Measurements from ENCODE around the gene RECK.
"Not testable (repeated sequence)": the region's sequence is repeated elsewhere in the genome, so short reads cannot be mapped to it uniquely, and the experiment has no call there.

RECK gene, protein sequence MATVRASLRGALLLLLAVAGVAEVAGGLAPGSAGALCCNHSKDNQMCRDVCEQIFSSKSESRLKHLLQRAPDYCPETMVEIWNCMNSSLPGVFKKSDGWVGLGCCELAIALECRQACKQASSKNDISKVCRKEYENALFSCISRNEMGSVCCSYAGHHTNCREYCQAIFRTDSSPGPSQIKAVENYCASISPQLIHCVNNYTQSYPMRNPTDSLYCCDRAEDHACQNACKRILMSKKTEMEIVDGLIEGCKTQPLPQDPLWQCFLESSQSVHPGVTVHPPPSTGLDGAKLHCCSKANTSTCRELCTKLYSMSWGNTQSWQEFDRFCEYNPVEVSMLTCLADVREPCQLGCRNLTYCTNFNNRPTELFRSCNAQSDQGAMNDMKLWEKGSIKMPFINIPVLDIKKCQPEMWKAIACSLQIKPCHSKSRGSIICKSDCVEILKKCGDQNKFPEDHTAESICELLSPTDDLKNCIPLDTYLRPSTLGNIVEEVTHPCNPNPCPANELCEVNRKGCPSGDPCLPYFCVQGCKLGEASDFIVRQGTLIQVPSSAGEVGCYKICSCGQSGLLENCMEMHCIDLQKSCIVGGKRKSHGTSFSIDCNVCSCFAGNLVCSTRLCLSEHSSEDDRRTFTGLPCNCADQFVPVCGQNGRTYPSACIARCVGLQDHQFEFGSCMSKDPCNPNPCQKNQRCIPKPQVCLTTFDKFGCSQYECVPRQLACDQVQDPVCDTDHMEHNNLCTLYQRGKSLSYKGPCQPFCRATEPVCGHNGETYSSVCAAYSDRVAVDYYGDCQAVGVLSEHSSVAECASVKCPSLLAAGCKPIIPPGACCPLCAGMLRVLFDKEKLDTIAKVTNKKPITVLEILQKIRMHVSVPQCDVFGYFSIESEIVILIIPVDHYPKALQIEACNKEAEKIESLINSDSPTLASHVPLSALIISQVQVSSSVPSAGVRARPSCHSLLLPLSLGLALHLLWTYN

DNA sequence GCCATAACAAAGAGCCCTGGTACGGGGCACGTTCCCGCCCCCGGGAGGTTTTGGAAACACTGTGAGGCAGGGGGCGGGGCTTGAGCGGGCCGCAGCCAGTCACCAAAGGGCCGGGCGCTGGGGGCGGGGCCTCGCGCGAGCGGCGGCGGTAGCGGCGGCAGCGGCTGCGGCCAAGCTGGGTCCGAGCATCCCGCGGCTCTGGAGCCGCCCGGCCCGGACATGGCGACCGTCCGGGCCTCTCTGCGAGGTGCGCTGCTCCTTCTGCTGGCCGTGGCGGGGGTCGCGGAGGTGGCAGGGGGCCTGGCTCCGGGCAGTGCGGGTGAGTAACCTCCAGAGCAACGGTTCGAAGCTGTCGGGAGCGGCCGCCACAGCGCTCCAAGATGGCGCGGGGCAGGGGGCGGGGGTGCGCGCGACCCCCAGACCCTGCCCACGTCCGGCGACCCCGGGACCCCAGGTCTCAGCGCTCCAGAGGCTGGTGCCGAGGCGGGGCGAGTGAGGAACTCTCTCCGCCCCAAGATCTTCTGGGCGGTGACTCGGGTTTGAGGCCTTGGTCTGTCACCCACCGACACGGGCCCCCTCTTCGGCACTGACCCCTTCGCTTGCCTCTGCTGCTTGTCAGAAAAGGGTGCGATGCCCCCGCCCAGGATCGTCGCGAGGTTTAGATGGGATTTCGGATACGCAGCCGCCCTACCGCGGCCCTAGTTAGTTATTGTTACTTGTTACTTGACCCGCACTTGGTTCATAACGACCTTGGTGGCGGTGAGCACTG lies at the start of gene RECK:
Gene RECK, plus strand, starts transcription at position 134 of the 769 bp plus-strand sequence. Its CDS starts 86 bp downstream, at position 220.
- FAIRE-seq = no peak
- peak; percentile 63 for DNase-seq (ENCODE audit: insufficient read length, low spot score)

DNA sequence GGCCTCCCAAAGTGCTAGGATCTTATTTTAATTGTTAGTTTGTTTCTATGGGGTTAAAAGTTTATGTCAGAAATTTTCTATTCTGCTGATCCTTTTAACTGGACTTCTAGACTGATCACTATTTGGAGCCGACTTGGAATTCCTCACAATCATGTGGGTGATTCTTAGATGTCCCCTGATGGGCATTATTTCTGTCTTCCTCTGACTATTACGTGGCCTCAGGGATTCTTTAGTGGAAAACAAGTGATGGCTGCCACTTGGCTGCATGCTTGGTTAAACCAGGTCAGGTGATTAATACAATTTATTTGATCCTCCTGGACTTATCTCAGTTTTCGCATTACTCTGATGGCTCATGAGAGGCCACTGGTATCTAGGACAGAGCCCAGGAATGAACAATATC lies 46.6 kb upstream of the RECK start:
- TF ChIP-seq POLR2A (IDR thresholded peaks at IDR 0.05; ENCODE audit: low read depth, low read length) = no peak
- DNase-seq (ENCODE audit: insufficient read length, low spot score) = no peak
- FAIRE-seq = no peak

More for the DNA sequence above, at the start of gene RECK:
- peak; percentile 63 for TF ChIP-seq POLR2A (IDR thresholded peaks at IDR 0.05; ENCODE audit: low read depth, low read length)

DNA sequence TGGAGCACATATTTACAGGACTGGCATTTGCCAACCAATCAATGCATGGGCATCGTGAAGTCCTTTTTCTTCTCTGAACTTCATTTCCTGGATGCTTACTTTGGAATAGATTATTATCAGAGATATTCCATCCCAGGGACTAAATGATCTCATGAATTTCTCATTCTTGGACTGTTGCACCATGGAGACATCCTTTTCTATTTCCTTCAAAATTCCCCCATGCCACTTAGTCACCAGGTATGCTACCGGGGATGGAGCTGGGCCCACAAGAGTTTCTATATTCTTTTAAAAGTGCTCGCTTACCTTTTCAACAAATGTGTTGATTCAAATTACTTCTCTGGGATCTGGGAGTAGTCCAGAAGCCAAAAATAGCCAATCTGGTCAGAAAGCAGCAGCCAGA lies 43.6 kb upstream of the RECK start:
- not testable (repeated sequence) for DNase-seq (ENCODE audit: insufficient read length, low spot score); FAIRE-seq

DNA sequence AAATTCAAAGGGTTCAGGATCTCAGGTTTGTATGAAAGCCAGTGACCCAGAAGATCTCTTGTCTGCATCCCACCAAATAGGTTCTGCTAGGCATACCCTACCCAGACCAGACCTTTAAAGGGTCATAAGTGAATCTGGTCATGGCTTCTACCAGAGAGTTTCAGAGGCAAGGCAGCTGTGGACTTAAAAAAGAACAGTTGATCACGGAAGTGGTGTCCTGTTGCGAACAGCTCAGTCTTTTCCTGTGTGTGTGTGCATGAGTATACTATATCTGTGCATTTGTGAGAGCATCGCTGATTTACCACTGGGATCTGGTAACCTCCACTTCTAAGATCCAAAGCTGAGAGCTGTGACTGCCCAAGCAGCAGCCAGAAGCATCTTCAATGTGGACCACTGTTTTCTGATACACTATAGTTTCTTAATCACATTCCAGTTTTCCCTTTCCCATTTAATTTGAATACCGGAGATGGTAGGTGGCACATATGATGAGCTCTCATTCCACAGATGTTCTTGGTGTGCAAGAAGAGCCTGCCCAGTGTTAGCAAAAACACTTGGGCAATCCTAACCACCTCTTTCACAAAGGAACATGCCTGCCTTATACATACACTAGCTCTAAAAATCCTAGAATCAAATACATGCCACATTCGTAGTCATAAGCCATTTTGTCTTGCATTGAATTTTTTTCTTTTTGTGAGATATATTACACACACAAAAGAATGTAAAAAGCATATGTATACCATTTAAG lies 42.6 kb upstream of the RECK start:
- no peak for FAIRE-seq
- TF ChIP-seq POLR2A (IDR thresholded peaks at IDR 0.05; ENCODE audit: low read depth, low read length) = no peak
- DNase-seq (ENCODE audit: insufficient read length, low spot score) = no peak

DNA sequence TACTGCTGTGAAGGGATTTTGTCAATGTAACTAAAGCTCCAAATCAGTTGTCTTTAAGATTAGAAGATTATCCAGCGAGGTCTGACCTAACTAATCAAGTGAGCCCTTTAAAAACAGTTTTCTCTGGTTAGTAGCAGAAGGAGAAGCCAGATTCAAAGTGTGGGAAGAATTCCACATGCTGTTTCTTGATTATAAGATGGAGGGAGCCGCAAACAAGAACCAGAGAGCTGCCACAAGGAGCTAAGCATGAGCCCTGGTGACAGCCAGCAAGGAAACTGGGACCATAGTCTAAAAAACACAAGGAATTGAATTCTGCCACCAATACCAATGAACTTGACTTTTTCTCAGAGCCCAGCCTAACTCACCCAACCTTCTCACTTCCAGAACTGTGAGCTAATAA lies 41.8 kb upstream of the RECK start:
- no peak for TF ChIP-seq POLR2A (IDR thresholded peaks at IDR 0.05; ENCODE audit: low read depth, low read length)
- no peak for DNase-seq (ENCODE audit: insufficient read length, low spot score)
- no peak for FAIRE-seq

DNA sequence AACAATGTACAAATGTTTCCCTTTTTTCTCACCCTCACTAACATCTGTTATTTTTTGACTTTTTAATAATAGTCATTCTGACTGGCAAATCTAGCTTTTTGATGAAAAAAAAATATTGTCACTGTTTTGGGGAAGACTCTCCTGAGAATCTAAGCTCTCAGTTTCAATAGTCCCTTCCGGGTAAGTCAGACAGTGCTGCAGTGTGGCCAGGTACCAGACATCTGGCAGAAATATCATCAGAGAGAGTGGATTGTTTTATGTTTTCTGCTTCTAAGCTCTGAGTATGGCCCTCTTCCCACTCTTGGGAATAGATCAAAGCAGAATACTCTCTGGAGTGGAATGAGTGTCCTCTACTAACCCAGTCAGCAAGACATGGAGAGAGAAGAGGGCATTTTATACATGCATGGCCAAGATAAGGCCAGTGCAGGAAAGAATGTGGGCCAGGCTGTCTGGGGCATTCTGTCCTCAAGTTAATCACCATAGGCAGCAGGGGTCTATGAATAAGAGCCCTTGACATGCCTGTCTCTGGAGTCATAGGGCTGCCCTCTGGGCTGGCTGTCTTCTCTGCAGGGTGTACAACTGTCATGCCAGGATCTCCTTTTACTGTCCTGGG lies 40.2 kb upstream of the RECK start:
- no peak for DNase-seq (ENCODE audit: insufficient read length, low spot score)
- no peak for FAIRE-seq
- TF ChIP-seq POLR2A (IDR thresholded peaks at IDR 0.05; ENCODE audit: low read depth, low read length) = no peak

DNA sequence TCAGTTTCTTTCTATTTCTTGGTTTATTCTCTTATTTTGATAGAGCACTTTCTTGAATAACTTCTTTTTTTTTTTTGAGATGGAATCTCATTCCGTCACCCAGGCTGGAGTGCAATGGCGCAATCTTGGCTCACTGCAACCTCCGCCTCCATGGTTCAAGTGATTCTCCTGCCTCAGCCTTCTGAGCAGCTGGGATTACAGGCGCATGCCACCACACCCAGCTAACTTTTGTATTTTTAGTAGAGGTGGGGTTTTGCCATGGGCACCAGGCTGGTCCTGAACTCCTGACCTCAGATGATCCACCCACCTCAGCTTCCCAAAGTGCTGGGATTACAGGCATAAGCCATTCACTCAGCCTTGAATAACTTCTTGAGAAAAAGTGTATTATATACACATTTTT lies 39.7 kb upstream of the RECK start:
- FAIRE-seq; DNase-seq (ENCODE audit: insufficient read length, low spot score): not testable (repeated sequence)

DNA sequence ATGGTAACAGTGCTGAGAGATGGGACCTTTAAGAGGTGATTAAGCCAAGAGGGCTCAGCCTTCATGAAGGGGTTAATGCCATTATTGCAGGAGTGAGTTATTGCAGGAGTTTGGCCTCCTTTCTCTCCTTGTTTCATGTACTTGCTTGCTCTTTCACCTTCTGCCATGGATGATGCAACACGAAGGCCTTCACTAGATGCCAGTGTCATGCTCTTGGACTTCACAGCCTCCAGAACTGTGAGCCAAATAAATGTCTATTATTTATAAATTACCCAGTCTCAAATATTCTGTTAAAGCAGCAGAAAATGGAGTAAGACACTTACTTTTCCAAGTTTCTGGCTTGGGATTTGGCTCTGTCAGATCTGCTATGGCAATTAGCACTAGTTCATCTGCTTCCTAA lies 38.4 kb upstream of the RECK start:
- TF ChIP-seq POLR2A (IDR thresholded peaks at IDR 0.05; ENCODE audit: low read depth, low read length) = no peak
- FAIRE-seq = no peak
- no peak for DNase-seq (ENCODE audit: insufficient read length, low spot score)

DNA sequence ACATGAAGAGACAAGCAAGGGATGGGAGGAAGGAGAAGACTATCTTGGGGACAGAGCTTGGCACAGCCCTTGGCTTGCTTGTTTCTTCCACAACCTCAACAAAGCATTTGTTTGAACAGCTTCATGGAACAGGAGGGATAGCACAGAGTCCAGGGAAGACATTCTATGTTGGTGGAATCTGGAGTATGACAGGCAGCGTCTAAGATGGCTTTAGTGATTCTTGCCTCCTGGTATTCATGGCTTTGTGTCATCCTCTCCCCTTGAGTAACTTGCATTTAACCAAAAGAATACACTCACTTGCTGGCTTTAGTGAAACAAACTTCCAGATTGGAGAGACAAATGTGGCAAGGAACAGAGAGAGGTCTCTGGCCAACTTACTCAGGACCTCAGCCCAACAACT lies 30.8 kb upstream of the RECK start:
- DNase-seq (ENCODE audit: insufficient read length, low spot score) = no peak
- no peak for FAIRE-seq
- TF ChIP-seq POLR2A (IDR thresholded peaks at IDR 0.05; ENCODE audit: low read depth, low read length) = no peak

DNA sequence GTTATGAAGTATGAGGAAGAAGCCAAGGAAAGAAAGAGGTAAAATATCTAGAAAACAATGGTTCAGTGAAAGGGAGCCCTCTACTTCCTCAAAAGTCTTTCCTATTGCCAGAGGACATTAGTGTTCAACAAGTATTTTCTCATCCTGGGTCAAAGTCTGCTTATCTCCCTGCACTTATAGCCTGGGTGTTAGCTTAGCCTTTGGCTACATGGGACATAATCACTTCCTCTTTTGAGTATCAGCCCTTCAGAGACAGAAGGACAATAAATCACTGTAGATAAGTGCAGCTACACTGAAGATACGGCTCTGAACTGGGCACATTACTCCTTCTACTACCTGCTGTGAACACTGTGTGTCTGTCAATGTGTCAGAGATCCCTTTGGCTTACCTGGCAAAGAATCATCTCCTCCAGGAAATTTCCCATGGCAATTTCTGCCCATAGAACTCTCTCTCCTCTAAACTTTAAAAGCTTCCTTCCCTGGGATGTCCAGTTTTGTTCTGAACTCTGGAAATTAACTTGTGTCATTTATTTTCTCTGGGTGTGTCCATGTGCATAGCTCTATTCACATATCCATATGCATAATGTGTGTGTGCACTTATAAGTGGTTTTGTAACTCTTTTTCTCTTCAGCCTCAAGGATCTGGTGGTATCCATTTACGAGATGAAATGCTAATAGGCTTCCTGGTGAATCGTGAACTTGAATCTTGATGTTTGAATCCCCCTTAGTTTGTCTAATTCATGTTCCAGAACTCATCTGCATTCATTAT lies 30.0 kb upstream of the RECK start:
- TF ChIP-seq POLR2A (IDR thresholded peaks at IDR 0.05; ENCODE audit: low read depth, low read length) = no peak
- FAIRE-seq = no peak
- no peak for DNase-seq (ENCODE audit: insufficient read length, low spot score)

DNA sequence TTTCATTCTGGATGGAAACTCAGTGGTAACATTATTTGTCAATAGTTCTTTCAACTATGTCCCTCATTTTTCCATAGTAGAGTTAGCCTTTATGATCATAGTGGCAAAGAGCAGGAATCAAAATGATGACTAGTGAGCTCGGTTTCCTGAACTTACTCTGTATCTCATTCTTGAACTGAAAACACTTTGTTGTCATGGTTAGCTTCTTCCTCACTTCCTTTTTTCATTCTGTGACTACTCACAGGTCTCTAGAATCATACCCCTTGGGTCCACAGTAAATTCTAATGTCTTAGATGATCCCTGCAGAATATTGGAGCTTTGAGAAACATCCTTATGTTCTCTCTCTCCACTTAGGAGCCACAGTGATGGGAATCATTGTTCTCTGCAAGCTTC lies 29.4 kb upstream of the RECK start:
- TF ChIP-seq POLR2A (IDR thresholded peaks at IDR 0.05; ENCODE audit: low read depth, low read length) = no peak
- DNase-seq (ENCODE audit: insufficient read length, low spot score) = no peak
- FAIRE-seq = no peak

DNA sequence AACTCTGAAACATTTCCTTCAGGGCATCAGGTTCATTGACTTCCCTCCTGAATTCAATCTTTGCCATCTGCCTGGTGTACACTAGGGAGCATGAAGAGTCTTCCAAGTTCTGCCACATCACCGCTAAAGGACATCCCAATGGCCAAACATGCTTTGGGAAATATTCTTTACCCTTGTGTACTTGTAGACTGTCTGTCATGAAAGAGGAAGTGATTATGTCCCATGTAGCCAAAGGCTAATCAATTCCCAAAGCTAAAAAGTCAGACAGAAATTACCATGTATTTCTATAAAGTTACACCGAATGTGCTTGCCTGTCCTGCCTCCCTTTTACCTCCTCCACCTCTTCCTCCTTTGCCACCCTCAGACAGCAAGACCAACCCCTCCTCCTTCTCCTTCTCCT lies 28.9 kb upstream of the RECK start:
- FAIRE-seq = no peak
- DNase-seq (ENCODE audit: insufficient read length, low spot score) = no peak
- no peak for TF ChIP-seq POLR2A (IDR thresholded peaks at IDR 0.05; ENCODE audit: low read depth, low read length)

Measured in H54 (cell line).